Measurements from ENCODE around the gene HSPBP1.

The HSPBP1 gene

DNA sequence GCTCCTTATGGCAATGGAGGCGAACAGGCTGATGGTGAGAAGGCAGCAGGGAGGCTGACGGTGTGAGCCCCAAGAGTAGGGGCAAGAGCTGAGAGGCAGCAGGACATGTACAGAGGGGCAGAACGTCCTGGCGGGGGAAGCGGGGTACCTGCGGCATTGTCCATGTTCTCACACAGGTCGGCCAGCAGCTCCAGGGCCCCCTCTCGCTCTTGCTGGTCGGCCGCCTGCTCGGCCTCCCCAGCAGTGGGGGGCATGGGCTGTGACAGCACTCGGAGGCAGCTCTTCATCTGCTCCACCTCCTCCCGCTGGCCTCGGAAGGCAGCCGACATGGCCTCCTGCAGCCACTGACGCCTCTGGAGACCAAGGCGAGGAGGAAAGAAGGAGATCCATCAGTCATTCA lies 2.4 kb downstream of the HSPBP1 start:
- Histone ChIP-seq H2AFZ (ENCODE audit: low read depth, low read length) (no peak overlapping the region), H3K36me3 (ENCODE audit: insufficient read depth, low read length) (peaks cover 14% of the 10 kb centered on the region), H3K27me3 (ENCODE audit: insufficient read depth, low read length) (no peaks in the 10 kb centered on the region), H3K9me3 (ENCODE audit: low read length) (no peaks in the 10 kb centered on the region), H3K4me3 (ENCODE audit: low read length) (no peak overlapping the region), H3K4me1 (ENCODE audit: insufficient read depth, low read length) (peaks cover 12% of the 10 kb centered on the region)

DNA sequence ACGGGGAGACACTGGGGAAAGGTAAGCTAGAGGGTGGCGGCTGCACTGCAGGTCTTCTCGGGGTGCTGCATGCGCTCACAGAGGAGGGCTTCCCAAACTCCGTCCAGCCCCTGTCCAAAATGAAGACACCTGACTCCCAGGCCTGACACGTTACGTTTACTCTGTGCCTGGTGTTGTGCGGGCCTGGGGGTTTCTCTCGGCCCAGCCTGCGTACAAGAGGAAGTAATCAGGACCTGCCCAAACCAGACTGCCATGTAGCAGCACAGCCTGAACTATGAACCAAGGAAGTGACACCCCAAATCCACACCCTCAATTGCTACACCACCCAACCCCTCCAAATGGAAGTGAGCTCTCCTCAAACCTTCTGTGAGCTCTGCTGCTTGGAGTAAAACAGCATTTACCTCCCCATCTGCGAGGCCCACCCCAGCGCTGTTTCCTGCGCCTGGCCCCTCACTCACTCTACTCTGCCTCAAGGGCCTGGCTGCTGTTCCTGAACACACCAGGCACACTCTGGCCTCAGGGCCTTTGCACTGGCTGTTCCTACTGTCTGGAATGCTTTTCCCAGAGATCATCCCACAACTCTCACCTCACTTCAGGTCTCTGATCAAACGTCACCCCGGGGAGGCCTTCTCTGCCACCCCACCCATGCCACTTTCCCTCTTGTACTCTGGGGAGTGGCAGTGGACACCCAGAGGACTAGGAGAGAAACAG lies 3.0 kb downstream of the HSPBP1 start:
- H3K4me1 ChIP-seq (ENCODE audit: insufficient read depth, low read length), result peaks cover 12% of the 10 kb centered on the region

DNA sequence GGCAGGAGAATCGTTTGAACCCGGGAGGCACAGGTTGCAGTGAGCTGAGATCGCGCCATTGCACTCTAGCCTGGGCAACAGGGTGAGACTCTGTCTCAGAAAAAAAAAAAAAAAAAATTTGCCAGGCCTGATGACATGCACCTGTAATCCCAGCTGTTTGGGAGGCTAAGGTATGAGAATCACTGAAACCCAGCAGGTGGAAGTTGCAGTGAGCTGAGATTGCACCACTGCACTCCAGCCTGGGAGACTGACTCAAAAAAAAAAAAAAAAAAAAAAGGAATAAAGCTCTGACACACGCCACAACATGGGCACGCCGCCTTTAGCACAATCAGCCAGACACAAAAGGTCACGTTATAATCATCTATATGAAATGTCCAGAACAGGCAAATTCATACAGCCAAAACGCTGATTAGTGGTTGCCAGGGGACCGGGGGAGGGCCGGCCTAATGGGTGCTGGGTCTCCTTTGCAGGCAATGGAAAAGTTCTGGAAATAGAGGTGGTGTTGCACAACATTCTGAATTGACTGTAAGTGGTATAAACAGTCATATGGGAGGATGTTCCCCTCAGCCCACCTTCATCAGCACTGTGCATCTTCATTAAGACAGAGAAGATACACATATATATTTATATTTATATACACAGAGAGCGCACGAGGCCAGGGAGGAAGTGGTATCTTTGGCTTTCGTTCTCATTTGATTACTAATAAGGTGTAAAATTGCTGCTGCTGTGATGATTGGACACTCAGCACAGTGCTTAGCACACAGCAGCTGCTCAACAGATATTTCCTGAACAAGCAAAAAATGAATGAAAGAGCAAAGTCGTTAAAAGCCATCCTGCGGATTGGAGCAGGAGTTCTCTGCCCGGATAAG lies 3.8 kb downstream of the HSPBP1 start:
- Histone ChIP-seq H3K4me1 (ENCODE audit: insufficient read depth, low read length) (peaks cover 12% of the 10 kb centered on the region), H2AFZ (ENCODE audit: low read depth, low read length) (no peak overlapping the region), H3K27me3 (ENCODE audit: insufficient read depth, low read length) (no peaks in the 10 kb centered on the region), H3K4me3 (ENCODE audit: low read length) (no peak overlapping the region), H3K36me3 (ENCODE audit: insufficient read depth, low read length) (peaks cover 18% of the 10 kb centered on the region), H3K9me3 (ENCODE audit: low read length) (no peaks in the 10 kb centered on the region)

More for the DNA sequence above, 3.0 kb downstream of the HSPBP1 start:
- no peak overlapping the region for H2AFZ ChIP-seq (ENCODE audit: low read depth, low read length)
- H3K9me3 ChIP-seq (ENCODE audit: low read length), result no peaks in the 10 kb centered on the region
- H3K4me3 ChIP-seq (ENCODE audit: low read length), result no peak overlapping the region
- no peaks in the 10 kb centered on the region for H3K27me3 ChIP-seq (ENCODE audit: insufficient read depth, low read length)
- peaks cover 18% of the 10 kb centered on the region for H3K36me3 ChIP-seq (ENCODE audit: insufficient read depth, low read length)

GRCh38 chr19:55273978-55274707 lies 5.8 kb downstream of the HSPBP1 start:
- Histone ChIP-seq H3K9me3 (ENCODE audit: low read length) (no peaks in the 10 kb centered on the region), H3K4me1 (ENCODE audit: insufficient read depth, low read length) (peaks cover 5% of the 10 kb centered on the region), H3K4me3 (ENCODE audit: low read length) (no peak overlapping the region), H2AFZ (ENCODE audit: low read depth, low read length) (no peak overlapping the region), H3K27me3 (ENCODE audit: insufficient read depth, low read length) (no peaks in the 10 kb centered on the region), H3K36me3 (ENCODE audit: insufficient read depth, low read length) (peaks cover 21% of the 10 kb centered on the region)

GRCh38 chr19:55272142-55272541 lies 7.8 kb downstream of the HSPBP1 start:
- peaks cover 17% of the 10 kb centered on the region for H3K36me3 ChIP-seq (ENCODE audit: insufficient read depth, low read length)
- no peak overlapping the region for H3K4me3 ChIP-seq (ENCODE audit: low read length)
- peaks cover 3% of the 10 kb centered on the region for H3K9me3 ChIP-seq (ENCODE audit: low read length)
- H3K27me3 ChIP-seq (ENCODE audit: insufficient read depth, low read length), result no peaks in the 10 kb centered on the region
- no peaks in the 10 kb centered on the region for H3K4me1 ChIP-seq (ENCODE audit: insufficient read depth, low read length)
- H2AFZ ChIP-seq (ENCODE audit: low read depth, low read length), result no peak overlapping the region

DNA sequence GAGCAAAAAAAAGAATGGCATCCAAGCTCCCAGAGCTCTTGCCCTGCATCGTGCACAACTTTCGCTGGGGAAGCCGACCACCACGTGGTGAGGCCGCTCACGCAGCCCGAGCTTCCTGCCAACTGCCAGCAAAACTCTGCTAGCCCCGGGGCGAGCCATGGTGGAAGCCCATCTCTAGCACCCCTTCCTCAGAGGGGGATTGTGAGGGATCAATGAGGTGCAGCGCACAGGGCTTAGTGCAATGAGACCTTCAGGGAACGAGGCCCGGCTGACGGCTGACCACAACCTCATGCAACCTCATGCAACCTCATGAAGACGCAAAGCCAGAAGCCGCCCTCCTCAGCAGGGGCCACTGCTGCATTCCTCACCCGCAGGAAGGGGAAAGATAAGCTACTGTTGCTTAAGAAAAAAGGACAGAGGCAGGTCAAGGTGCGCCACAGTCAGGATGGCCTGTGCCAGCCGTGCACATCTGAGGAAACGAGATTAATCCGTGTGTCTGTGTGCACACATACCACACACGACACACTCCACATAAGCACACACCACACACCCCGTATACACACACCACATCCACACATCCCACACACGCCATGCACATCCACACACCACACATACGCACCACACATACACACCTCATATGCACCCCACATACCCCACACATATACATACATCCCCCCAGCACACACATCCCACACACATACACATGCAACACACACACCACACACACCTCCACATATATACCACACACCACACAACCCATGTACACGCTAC lies 9.6 kb downstream of the HSPBP1 start:
- Histone ChIP-seq H3K4me1 (ENCODE audit: insufficient read depth, low read length) (no peaks in the 10 kb centered on the region), H3K27me3 (ENCODE audit: insufficient read depth, low read length) (no peaks in the 10 kb centered on the region), H3K36me3 (ENCODE audit: insufficient read depth, low read length) (peaks cover 17% of the 10 kb centered on the region), H3K9me3 (ENCODE audit: low read length) (peaks cover 3% of the 10 kb centered on the region), H3K4me3 (ENCODE audit: low read length) (no peak overlapping the region), H2AFZ (ENCODE audit: low read depth, low read length) (no peak overlapping the region)

DNA sequence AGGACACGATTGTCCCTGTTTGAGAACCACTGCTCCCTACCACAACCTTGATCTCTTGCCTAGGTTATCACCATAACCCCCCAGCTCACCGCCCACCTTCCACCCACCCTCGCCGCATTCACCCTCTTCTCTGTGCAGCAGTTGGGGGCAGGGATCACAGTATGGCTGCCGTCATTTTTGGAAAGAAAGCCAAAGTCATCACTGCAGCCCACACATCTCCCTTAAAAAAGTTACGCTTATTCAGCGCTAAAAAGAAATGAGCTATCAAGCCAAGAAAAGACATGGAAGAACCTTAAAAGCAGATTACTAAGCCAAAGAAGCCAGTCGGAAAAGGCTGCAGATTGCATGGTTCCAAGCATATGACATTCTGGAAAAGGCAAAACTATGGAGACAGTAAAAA lies 10.6 kb downstream of the HSPBP1 start:
- H3K9me3 ChIP-seq (ENCODE audit: low read length), result peaks cover 3% of the 10 kb centered on the region

DNA sequence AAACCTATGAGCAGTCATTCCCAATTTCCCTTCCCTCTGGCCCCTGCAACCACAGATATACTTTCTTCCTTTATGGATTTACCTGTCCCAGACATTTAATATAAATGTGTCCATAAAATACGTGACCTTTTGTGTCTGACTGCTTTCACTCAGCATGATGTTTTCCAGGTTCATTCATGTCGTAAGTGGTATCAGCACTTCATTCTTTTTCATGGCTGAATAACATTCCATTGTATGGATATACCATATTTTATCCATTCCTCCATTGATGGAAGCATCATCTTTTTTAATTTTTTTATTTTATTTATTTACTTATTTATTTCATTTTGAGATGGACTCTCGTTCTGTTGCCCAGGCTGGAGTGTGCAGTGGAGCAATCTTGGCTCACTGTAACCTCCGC lies 13.1 kb downstream of the HSPBP1 start:
- Histone ChIP-seq H2AFZ (ENCODE audit: low read depth, low read length) (no peak overlapping the region), H3K27me3 (ENCODE audit: insufficient read depth, low read length) (no peaks in the 10 kb centered on the region), H3K9me3 (ENCODE audit: low read length) (peaks cover 3% of the 10 kb centered on the region), H3K4me3 (ENCODE audit: low read length) (no peak overlapping the region), H3K4me1 (ENCODE audit: insufficient read depth, low read length) (no peaks in the 10 kb centered on the region), H3K36me3 (ENCODE audit: insufficient read depth, low read length) (peaks cover 5% of the 10 kb centered on the region)

More for the DNA sequence above, 10.6 kb downstream of the HSPBP1 start:
- Histone ChIP-seq H3K4me1 (ENCODE audit: insufficient read depth, low read length) (no peaks in the 10 kb centered on the region), H3K27me3 (ENCODE audit: insufficient read depth, low read length) (no peaks in the 10 kb centered on the region), H3K4me3 (ENCODE audit: low read length) (no peak overlapping the region), H3K36me3 (ENCODE audit: insufficient read depth, low read length) (peaks cover 17% of the 10 kb centered on the region), H2AFZ (ENCODE audit: low read depth, low read length) (no peak overlapping the region)

DNA sequence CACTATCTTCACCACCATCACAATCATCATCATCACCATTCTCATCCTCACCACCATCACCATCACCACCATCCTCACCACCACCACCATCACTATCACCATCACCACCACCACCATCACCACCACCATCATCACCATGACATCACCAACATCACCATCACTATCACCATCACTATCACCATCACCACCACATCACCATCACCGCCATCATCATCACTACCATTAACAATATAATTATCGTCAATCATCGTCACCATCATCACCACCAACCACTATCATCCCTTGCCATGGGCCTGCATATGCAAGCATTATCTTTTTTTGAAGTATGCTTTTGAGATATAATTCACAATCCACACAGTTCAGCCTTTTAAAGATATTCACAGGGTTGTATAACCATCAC lies 13.5 kb downstream of the HSPBP1 start:
- H3K36me3 ChIP-seq (ENCODE audit: insufficient read depth, low read length), result peaks cover 5% of the 10 kb centered on the region
- H3K4me1 ChIP-seq (ENCODE audit: insufficient read depth, low read length), result no peaks in the 10 kb centered on the region
- H3K27me3 ChIP-seq (ENCODE audit: insufficient read depth, low read length), result no peaks in the 10 kb centered on the region
- H3K9me3 ChIP-seq (ENCODE audit: low read length), result peaks cover 3% of the 10 kb centered on the region
- no peak overlapping the region for H3K4me3 ChIP-seq (ENCODE audit: low read length)
- no peak overlapping the region for H2AFZ ChIP-seq (ENCODE audit: low read depth, low read length)

DNA sequence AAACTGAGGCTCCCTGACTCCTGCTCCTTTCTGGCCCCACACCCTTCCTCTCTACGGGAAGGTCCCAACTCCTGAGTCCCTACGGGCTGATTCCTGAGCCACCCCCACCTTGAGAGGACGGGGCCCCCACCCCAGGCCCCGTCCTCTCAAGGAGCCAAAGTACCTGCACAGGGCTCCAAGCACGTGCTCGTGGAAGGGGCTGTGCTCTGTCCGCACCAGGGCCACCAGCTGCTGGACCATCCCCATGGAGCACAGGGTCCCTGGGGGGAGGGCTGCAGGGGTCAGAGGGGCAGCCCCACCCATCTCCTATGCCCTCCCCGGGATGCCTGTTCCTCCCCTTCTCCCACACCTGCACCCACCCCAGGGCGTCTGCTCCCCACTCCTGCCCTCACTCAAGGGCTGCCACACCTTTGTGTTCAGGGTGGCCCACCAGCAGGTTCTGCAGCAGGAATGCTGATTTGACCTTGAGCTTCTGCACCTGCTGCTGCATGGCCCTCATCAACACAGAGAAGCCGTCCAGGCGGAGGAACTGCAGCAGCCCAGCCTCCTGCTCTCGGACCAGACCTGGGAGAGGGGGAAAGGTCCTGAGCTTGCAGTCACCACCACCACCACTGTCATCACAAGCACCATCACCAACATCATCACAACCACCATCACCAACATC lies 14.1 kb downstream of the HSPBP1 start:
- peaks cover 3% of the 10 kb centered on the region for H3K9me3 ChIP-seq (ENCODE audit: low read length)
- peaks cover 5% of the 10 kb centered on the region for H3K36me3 ChIP-seq (ENCODE audit: insufficient read depth, low read length)
- no peak overlapping the region for H2AFZ ChIP-seq (ENCODE audit: low read depth, low read length)
- H3K27me3 ChIP-seq (ENCODE audit: insufficient read depth, low read length), result no peaks in the 10 kb centered on the region
- H3K4me3 ChIP-seq (ENCODE audit: low read length), result no peak overlapping the region
- no peaks in the 10 kb centered on the region for H3K4me1 ChIP-seq (ENCODE audit: insufficient read depth, low read length)

GRCh38 chr19:55265173-55265572 lies 14.7 kb downstream of the HSPBP1 start:
- Histone ChIP-seq H3K4me1 (ENCODE audit: insufficient read depth, low read length) (no peaks in the 10 kb centered on the region), H3K9me3 (ENCODE audit: low read length) (peaks cover 3% of the 10 kb centered on the region), H3K27me3 (ENCODE audit: insufficient read depth, low read length) (no peaks in the 10 kb centered on the region), H3K4me3 (ENCODE audit: low read length) (no peak overlapping the region), H2AFZ (ENCODE audit: low read depth, low read length) (no peak overlapping the region), H3K36me3 (ENCODE audit: insufficient read depth, low read length) (peaks cover 3% of the 10 kb centered on the region)

DNA sequence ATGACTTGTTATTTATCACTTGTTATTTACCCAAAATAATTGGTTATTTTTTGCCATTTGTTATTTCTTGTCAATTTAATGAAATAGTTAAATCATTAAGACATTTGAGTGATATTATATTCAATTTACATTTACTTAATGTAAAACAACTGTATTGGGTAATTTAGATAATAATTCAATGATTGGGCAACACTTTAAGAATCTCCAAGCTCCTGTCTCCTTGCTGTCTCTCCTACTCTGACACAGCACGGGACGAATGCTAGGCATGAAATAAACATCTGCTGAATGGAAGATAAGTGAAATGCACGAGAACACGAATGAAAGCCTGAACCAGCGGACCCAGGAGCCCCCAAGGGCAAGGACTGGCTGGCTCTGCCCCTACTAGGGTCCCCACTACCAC lies 15.4 kb downstream of the HSPBP1 start:
- H2AFZ ChIP-seq (ENCODE audit: low read depth, low read length), result no peak overlapping the region
- peaks cover 6% of the 10 kb centered on the region for H3K4me1 ChIP-seq (ENCODE audit: insufficient read depth, low read length)
- no peak overlapping the region for H3K4me3 ChIP-seq (ENCODE audit: low read length)
- no peaks in the 10 kb centered on the region for H3K27me3 ChIP-seq (ENCODE audit: insufficient read depth, low read length)
- H3K9me3 ChIP-seq (ENCODE audit: low read length), result peaks cover 3% of the 10 kb centered on the region
- peaks cover 2% of the 10 kb centered on the region for H3K36me3 ChIP-seq (ENCODE audit: insufficient read depth, low read length)
